GM06990 (cell line): ENCODE results near the gene OR6B1.

Experiments
- DNase-seq: peaks from one replicate; pipeline ENCODE4 v3.0.0-alpha.2; 2011; ENCODE audit not compliant: insufficient read length; ENCODE audit errors: extremely low read depth
- H3K27me3 ChIP-seq: replicated peaks from 2 replicates; pipeline ENCODE4 v1.6.0; 2011; ENCODE audit warnings: low read length; ENCODE audit not compliant: control insufficient read depth, insufficient read depth
- H3K36me3 ChIP-seq: 2 replicates; pipeline ENCODE4 v1.5.1; 2011; ENCODE audit warnings: low read length; ENCODE audit not compliant: control insufficient read depth, insufficient read depth
- H3K4me3 ChIP-seq: replicated peaks from 2 replicates; pipeline ENCODE4 v1.5.1; 2011; ENCODE audit warnings: low read depth, mild to moderate bottlenecking, control low read depth, low read length
- TF ChIP-seq, protein P1 (sequence below): IDR thresholded peaks from 2 replicates; pipeline ENCODE4 v1.5.1; 2011; ENCODE audit warnings: low read length, control low read depth, mild to moderate bottlenecking, inconsistent platforms; ENCODE audit not compliant: insufficient read depth, poor library complexity, severe bottlenecking

OR6B1 gene

DNA sequence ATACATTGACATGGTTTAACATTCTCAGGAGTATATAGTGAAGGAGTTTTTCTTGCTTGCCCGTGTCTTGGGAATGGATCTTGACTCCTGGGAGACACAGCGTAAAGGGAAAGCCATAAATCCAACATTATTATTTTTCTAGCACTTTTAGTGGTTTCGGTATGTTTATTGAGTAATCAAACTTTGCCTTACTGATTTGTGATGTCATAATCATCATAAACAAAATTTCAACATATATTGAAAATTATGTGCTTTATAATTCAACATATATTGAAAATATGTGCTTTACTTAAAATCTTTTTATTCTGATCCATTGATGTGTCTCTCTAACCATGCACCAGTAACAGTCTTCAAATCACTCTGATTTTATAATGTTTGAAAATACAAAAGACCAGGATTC, 28.4 kb downstream of the OR6B1 start:
- no peaks in the 10 kb centered on the region for H3K27me3 ChIP-seq
- TF ChIP-seq, protein P1, sequence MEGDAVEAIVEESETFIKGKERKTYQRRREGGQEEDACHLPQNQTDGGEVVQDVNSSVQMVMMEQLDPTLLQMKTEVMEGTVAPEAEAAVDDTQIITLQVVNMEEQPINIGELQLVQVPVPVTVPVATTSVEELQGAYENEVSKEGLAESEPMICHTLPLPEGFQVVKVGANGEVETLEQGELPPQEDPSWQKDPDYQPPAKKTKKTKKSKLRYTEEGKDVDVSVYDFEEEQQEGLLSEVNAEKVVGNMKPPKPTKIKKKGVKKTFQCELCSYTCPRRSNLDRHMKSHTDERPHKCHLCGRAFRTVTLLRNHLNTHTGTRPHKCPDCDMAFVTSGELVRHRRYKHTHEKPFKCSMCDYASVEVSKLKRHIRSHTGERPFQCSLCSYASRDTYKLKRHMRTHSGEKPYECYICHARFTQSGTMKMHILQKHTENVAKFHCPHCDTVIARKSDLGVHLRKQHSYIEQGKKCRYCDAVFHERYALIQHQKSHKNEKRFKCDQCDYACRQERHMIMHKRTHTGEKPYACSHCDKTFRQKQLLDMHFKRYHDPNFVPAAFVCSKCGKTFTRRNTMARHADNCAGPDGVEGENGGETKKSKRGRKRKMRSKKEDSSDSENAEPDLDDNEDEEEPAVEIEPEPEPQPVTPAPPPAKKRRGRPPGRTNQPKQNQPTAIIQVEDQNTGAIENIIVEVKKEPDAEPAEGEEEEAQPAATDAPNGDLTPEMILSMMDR = no peak
- DNase-seq = no peak

DNA sequence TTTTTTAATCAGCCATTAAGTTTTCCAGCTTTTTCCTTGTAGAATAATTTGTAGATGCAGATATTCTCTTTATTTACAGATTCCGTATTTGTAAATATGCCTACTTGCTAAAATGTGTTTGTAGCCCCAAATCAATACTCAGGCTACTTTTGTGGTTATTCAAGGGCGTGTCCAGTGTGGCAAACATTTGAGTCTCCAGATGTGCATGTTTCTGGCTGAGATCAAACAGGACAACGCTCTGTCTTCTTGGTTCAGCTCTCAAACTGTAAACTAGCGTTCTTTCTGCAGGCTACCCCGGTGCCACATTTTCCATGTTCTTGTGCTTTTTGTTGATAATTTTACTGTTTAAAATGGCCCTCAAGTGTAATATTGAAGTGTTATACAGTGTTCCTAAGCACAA, 32.4 kb downstream of the OR6B1 start:
- no peak for DNase-seq

More for the DNA sequence above, 28.4 kb downstream of the OR6B1 start:
- Histone ChIP-seq H3K36me3 (no peaks in the 10 kb centered on the region), H3K4me3 (no peak overlapping the region)

GRCh38 chr7:144032985-144033709, 33.0 kb downstream of the OR6B1 start:
- Histone ChIP-seq H3K36me3 (no peaks in the 10 kb centered on the region), H3K4me3 (no peak overlapping the region), H3K27me3 (no peaks in the 10 kb centered on the region)
- DNase-seq = no peak
- TF ChIP-seq, protein P1 = no peak

More for the DNA sequence above, 32.4 kb downstream of the OR6B1 start:
- Histone ChIP-seq H3K36me3 (no peaks in the 10 kb centered on the region), H3K27me3 (no peaks in the 10 kb centered on the region), H3K4me3 (no peak overlapping the region)
- TF ChIP-seq, protein P1 = no peak

DNA sequence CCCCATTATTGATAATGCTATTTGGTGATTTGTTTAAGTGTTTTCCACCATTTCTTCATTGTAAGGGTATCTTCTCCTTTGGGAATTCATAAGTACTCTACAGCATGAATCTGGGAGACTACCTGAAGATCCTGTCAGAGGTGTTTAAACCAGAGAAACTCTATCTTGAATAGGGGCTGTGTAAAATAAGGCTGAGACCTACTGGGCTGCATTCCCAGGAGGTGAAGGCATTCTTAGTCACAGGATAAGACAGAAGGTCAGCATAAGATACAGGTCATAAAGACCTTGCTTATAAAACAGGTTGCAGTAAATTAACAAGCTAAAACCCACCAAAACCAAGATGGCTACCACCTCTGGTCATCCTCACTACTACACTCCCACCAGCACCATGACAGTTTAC, 35.3 kb downstream of the OR6B1 start:
- H3K27me3 ChIP-seq = no peaks in the 10 kb centered on the region
- H3K36me3 ChIP-seq = no peaks in the 10 kb centered on the region
- no peak for DNase-seq
- no peak overlapping the region for H3K4me3 ChIP-seq
- TF ChIP-seq, protein P1 = no peak

- Histone ChIP-seq H3K36me3 (no peaks in the 10 kb centered on the region), H3K27me3 (no peaks in the 10 kb centered on the region), H3K4me3 (no peak overlapping the region)
- DNase-seq = no peak
- TF ChIP-seq, protein P1 = no peak
Observed at GRCh38 chr7:144036302-144036885, 36.3 kb downstream of the OR6B1 start.
